ENCODE data around the gene ITPR2.
"Not testable (repeated sequence)": the region's sequence is repeated elsewhere in the genome, so short reads cannot be mapped to it uniquely, and the experiment has no call there.

ITPR2 gene

GRCh38 chr12:26836201-26836600, 3.2 kb upstream of the ITPR2 start:
- TF ChIP-seq SP1 (IDR thresholded peaks at IDR 0.05) = no peak
- no peak for TF ChIP-seq ELF4 (IDR thresholded peaks at IDR 0.05)
- no peak for TF ChIP-seq ARNT (IDR thresholded peaks at IDR 0.05)
- TF ChIP-seq BHLHE40 (IDR thresholded peaks at IDR 0.05; ENCODE audit: borderline replicate concordance) = no peak
- no peak for TF ChIP-seq CTBP1 (IDR thresholded peaks at IDR 0.05; ENCODE audit: borderline replicate concordance)
- no peak for TF ChIP-seq FOXA1 (IDR thresholded peaks at IDR 0.05)
- ChIA-PET CTCF (interaction anchor here (1.5 kb wide), 1 partner anchor 8 kb away, joined by 3 read pairs; no protein-coding TSS in a partner anchor), POLR2A (no interaction called here)
- DNase-seq (ENCODE audit: extremely low spot score) = no peak

- POLR2A ChIA-PET; DNase-seq (ENCODE audit: extremely low spot score): not testable (repeated sequence)
- CTCF ChIA-PET = interaction anchor here (1.5 kb wide), 1 partner anchor 9 kb away, joined by 3 read pairs; no protein-coding TSS in a partner anchor
These were observed 1.6 kb upstream of the ITPR2 start for GRCh38 chr12:26834503-26835060.

DNA sequence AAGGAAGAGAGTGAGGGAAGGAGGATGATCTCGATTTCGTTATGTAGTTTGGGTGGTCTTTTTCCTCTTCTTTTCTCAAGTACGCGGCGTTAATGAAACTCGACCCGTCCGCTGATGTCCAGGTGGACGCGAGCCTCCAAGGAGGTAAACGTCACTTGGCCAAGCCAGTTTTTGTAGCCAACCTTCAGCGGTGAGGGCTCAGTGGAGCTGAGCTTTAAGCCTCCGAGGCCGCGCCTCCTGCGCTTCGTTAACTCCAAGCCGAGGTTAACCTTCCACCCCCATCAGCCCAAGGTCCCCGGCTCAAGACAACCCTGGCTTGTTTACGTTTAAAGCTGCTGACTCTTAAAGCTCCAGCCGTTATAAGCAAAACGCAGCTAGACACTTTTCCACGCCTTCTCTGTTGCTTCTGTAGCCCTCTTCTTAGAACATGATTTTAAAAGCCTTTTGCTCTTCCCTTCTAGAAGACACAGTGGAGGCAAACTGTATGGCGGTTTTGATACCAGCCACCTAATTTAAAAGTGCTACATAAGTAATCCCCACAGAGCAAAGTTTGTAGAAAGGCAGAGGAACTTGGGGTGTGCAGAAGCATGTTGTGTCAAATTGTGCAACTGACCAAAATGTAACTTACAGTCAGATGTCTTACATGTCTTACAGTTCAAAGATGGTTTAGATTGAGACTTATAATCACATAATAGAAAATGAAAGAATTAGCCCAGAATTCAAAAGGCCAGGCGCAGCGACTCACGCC, 923 bp upstream of the ITPR2 start:
- CTCF ChIA-PET = interaction anchor here (0.6 to 1.8 kb wide), 5 partner anchors 12 to 182 kb away, joined by 3 to 6 read pairs (median 5); no protein-coding TSS in a partner anchor
- POLR2A ChIA-PET = interaction anchor here (1.2 to 1.9 kb wide), 2 partner anchors 9 to 20 kb away, joined by 6 to 7 read pairs; no protein-coding TSS in a partner anchor
- TF ChIP-seq FOXM1 (IDR thresholded peaks at IDR 0.05; ENCODE audit: borderline replicate concordance) (no peak), FOXA1 (IDR thresholded peaks at IDR 0.05) (no peak), ZNF384 (IDR thresholded peaks at IDR 0.05) (no peak), ARNT (IDR thresholded peaks at IDR 0.05) (no peak), L3MBTL2 (conservative IDR thresholded peaks at IDR 0.05) (no peak; the same call in 1 of the 2 replicates), LEF1 (IDR thresholded peaks at IDR 0.05; ENCODE audit: borderline replicate concordance) (no peak), HDGF (IDR thresholded peaks at IDR 0.05; ENCODE audit: borderline replicate concordance) (no peak), NFRKB (IDR thresholded peaks at IDR 0.05) (no peak), CTBP1 (IDR thresholded peaks at IDR 0.05; ENCODE audit: borderline replicate concordance) (no peak), BHLHE40 (IDR thresholded peaks at IDR 0.05; ENCODE audit: borderline replicate concordance) (no peak)
- DNase-seq (ENCODE audit: extremely low spot score) = peak; percentile 35

DNA sequence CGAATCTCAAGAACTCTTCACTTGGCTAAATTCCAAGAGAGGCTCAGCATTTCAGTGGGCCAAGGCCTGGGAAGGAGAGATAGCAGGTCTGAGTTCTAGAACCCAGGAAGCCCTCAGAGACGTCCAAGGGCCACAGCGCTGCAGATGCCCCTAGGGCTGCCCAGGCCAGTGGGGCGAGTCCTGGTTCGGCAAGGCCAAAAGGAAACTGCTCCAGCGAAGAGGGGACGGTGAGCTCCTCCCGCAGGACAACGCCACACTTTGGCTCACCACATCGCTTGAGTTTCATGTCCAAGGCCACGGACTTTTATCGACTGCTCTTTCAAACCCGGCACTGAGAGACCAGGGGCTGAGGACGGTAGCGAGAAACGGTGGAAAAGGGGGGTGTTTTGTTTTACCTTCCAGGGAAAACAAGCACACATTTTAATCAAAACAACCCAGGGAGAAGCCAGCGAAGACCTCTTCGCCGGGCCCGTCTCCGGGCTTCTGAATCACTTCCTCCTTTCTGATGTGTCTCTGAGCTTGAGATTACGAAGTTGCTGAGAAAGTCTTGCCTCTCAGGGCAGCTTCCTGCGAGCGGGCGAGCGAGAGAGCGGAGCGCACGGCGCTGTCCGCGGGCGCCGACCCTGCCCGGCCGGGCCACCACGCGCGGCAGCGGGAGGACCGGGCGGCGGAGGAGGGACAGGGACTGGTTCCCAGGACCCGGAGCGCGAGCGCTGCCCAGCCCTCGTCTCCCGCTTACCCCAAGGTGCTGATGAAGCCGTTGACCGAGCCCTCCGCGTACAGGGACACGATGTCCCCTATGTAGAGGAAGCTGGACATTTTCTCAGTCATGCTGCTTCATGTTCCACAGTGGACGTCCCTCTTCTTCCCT, 808 bp downstream of the ITPR2 start:
- peak; percentile 49 for DNase-seq (ENCODE audit: extremely low spot score)
- POLR2A ChIA-PET = interaction anchor here (0.6 to 1.9 kb wide), 4 partner anchors 12 to 58 kb away, joined by 3 to 6 read pairs (median 3); no protein-coding TSS in a partner anchor

GRCh38 chr12:26830783-26831551, 2.0 kb downstream of the ITPR2 start:
- ChIA-PET CTCF (interaction anchor here (1.0 kb wide), 1 partner anchor 33 kb away, joined by 4 read pairs; no protein-coding TSS in a partner anchor), POLR2A (no interaction called here)
- TF ChIP-seq BHLHE40 (IDR thresholded peaks at IDR 0.05; ENCODE audit: borderline replicate concordance) = no peak
- TF ChIP-seq SUZ12 (IDR thresholded peaks at IDR 0.05) = no peak
- TF ChIP-seq FOXA1 (IDR thresholded peaks at IDR 0.05) = no peak
- no peak for TF ChIP-seq ZNF384 (IDR thresholded peaks at IDR 0.05)
- TF ChIP-seq SP1 (IDR thresholded peaks at IDR 0.05) = no peak
- TF ChIP-seq PKNOX1 (IDR thresholded peaks at IDR 0.05) = no peak
- TF ChIP-seq ARNT (IDR thresholded peaks at IDR 0.05) = no peak
- TF ChIP-seq CTBP1 (IDR thresholded peaks at IDR 0.05; ENCODE audit: borderline replicate concordance) = no peak
- TF ChIP-seq TARDBP (IDR thresholded peaks at IDR 0.05) = no peak
- no peak for TF ChIP-seq L3MBTL2 (conservative IDR thresholded peaks at IDR 0.05)
- no peak for TF ChIP-seq NFRKB (IDR thresholded peaks at IDR 0.05)
- no peak for TF ChIP-seq FOXM1 (IDR thresholded peaks at IDR 0.05; ENCODE audit: borderline replicate concordance)
- no peak for TF ChIP-seq FOXK2 (IDR thresholded peaks at IDR 0.05)
- no peak for TF ChIP-seq LEF1 (IDR thresholded peaks at IDR 0.05; ENCODE audit: borderline replicate concordance)
- TF ChIP-seq HDGF (IDR thresholded peaks at IDR 0.05; ENCODE audit: borderline replicate concordance) = no peak
- no peak for DNase-seq (ENCODE audit: extremely low spot score)

More for the DNA sequence above, 808 bp downstream of the ITPR2 start:
- TF ChIP-seq NFRKB (IDR thresholded peaks at IDR 0.05) = no peak
- TF ChIP-seq FOXM1 (IDR thresholded peaks at IDR 0.05; ENCODE audit: borderline replicate concordance) = no peak
- no peak for TF ChIP-seq BHLHE40 (IDR thresholded peaks at IDR 0.05; ENCODE audit: borderline replicate concordance)
- TF ChIP-seq LEF1 (IDR thresholded peaks at IDR 0.05; ENCODE audit: borderline replicate concordance) = no peak
- no peak for TF ChIP-seq FOXK2 (IDR thresholded peaks at IDR 0.05)
- TF ChIP-seq CTBP1 (IDR thresholded peaks at IDR 0.05; ENCODE audit: borderline replicate concordance) = no peak
- TF ChIP-seq HDGF (IDR thresholded peaks at IDR 0.05; ENCODE audit: borderline replicate concordance) = no peak
- TF ChIP-seq SP1 (IDR thresholded peaks at IDR 0.05) = no peak
- no peak for TF ChIP-seq TARDBP (IDR thresholded peaks at IDR 0.05)
- no peak for TF ChIP-seq ARNT (IDR thresholded peaks at IDR 0.05)
- no peak for TF ChIP-seq PKNOX1 (IDR thresholded peaks at IDR 0.05)
- no peak for TF ChIP-seq FOXA1 (IDR thresholded peaks at IDR 0.05)
- TF ChIP-seq ZNF384 (IDR thresholded peaks at IDR 0.05) = no peak
- no peak for TF ChIP-seq ELF4 (IDR thresholded peaks at IDR 0.05)
- CTCF ChIA-PET = interaction anchor here (0.8 to 1.8 kb wide), 7 partner anchors 11 to 474 kb away, joined by 3 to 6 read pairs (median 3); no protein-coding TSS in a partner anchor
